B cell (primary cell): Measurements from ENCODE around the gene RGS7. TPM values are rescaled to one million over a fixed set of nuclear protein-coding genes. Genes with fewer than 3 reads are reported as not detected.

Experiments used
- ATAC-seq: fragments of 200-7000 bp; cut with Tn5 transposase; one replicate; pipeline ENCODE4 v1.10.0; 2021; ENCODE audit warnings: low read depth, mild to moderate bottlenecking, moderate number of reproducible peaks, moderate library complexity
- CTCF ChIA-PET: fragments of 350-600 bp; sonication (Branson Sonifier 250); formaldehyde crosslinking; loops from one replicate; lab custom pipeline; 2021; ENCODE audit warnings: antibody characterized with exemption, inconsistent platforms; lab: Charles Lee
- POLR2A ChIA-PET: fragments of 350-600 bp; sonication (Branson Sonifier 250); formaldehyde crosslinking; loops from one replicate; lab custom pipeline; 2021; ENCODE audit warnings: antibody characterized with exemption; lab: Charles Lee
- DNase-seq: peaks from one replicate; pipeline ENCODE4 v3.0.0; 2013
- H2AFZ ChIP-seq: 2 replicates; pipeline ENCODE4 v1.6.1; 2012; ENCODE audit warnings: mild to moderate bottlenecking, low read depth, low read length; ENCODE audit not compliant: insufficient read depth, poor library complexity, severe bottlenecking
- H3K27ac ChIP-seq, 2 donors: 1 replicate in 1 of 2; 2 replicates in 1 of 2; pipeline ENCODE4 v1.5.1; 2012 to 2013; ENCODE audit warnings: low read length in 2 of 2, mild to moderate bottlenecking in 2 of 2, moderate library complexity in 1 of 2
- H3K27me3 ChIP-seq, 4 experiments: fragments of 200-600 bp in 1 of 4; sonication (generic) in 1 of 4; replicated peaks in 1 of 4; 1 replicate in 2 of 4; 2 replicates in 2 of 4; pipeline versions ENCODE4 v1.6.1 to v1.7.0; 2013 to 2016; ENCODE audit warnings: low read length in 3 of 4, mild to moderate bottlenecking in 2 of 4, mixed read lengths in 1 of 4, moderate library complexity in 1 of 4; ENCODE audit not compliant: insufficient read depth in 4 of 4, control insufficient read depth in 3 of 4; ENCODE audit errors: control extremely low read depth in 1 of 4
- H3K36me3 ChIP-seq, 2 experiments: replicated peaks in 1 of 2; 1 replicate in 1 of 2; 2 replicates in 1 of 2; pipeline versions ENCODE4 v1.6.1 to v1.7.1; 2013; ENCODE audit warnings: low read length in 1 of 2; ENCODE audit not compliant: insufficient read depth in 2 of 2, control insufficient read depth in 1 of 2; ENCODE audit errors: control extremely low read depth in 1 of 2, extremely low read depth in 1 of 2
- H3K4me1 ChIP-seq, 2 donors: fragments of 200-600 bp in 1 of 2; sonication (generic) in 1 of 2; 1 replicate in 1 of 2; 2 replicates in 1 of 2; pipeline versions ENCODE4 v1.5.1 to v1.6.1; 2013 to 2017; ENCODE audit warnings: low read length in 2 of 2; ENCODE audit not compliant: control insufficient read depth in 2 of 2, insufficient read depth in 2 of 2
- H3K4me2 ChIP-seq: replicated peaks from 2 replicates; pipeline ENCODE3; 2012; ENCODE audit warnings: mild to moderate bottlenecking, low read depth, low read length; ENCODE audit not compliant: poor library complexity, severe bottlenecking
- H3K4me3 ChIP-seq, 5 experiments: fragments of 200-600 bp in 1 of 5; sonication (generic) in 1 of 5; 1 replicate in 3 of 5; 2 replicates in 2 of 5; pipeline versions ENCODE4 v1.5.1 to v1.7.0; 2011 to 2016; ENCODE audit warnings: low read length in 4 of 5, mild to moderate bottlenecking in 4 of 5, low read depth in 2 of 5, control low read depth in 1 of 5, moderate library complexity in 1 of 5; ENCODE audit not compliant: insufficient read depth in 1 of 5; ENCODE audit errors: control extremely low read depth in 1 of 5, extremely low read depth in 1 of 5
- H3K79me2 ChIP-seq: fragments of 200-600 bp; sonication (generic); one replicate; pipeline ENCODE4 v1.6.0; 2016; ENCODE audit warnings: low read length; ENCODE audit not compliant: control insufficient read depth, insufficient read depth
- H3K9ac ChIP-seq: fragments of 200-600 bp; sonication (generic); 2 replicates; pipeline ENCODE4 v1.6.1; 2017; ENCODE audit warnings: mild to moderate bottlenecking, low read length, moderate library complexity
- H3K9me3 ChIP-seq, 3 donors: one replicate each; pipeline versions ENCODE4 v1.6.1 to v1.7.1; 2013; ENCODE audit warnings: low read length in 2 of 3; ENCODE audit not compliant: control insufficient read depth in 2 of 3, insufficient read depth in 1 of 3; ENCODE audit errors: control extremely low read depth in 1 of 3
- H4K20me1 ChIP-seq: 2 replicates; pipeline ENCODE4 v1.6.0; 2012; ENCODE audit warnings: mild to moderate bottlenecking, low read length; ENCODE audit not compliant: insufficient read depth, control insufficient read depth, poor library complexity, severe bottlenecking
- H3K27ac Mint-ChIP-seq: one replicate; pipeline ENCODE4 v1.8.0; 2021; ENCODE audit warnings: mixed read lengths
- H3K27me3 Mint-ChIP-seq: one replicate; pipeline ENCODE4 v1.8.0; 2021; ENCODE audit warnings: mixed read lengths
- H3K4me1 Mint-ChIP-seq: one replicate; pipeline ENCODE4 v1.8.0; 2021; ENCODE audit warnings: mixed read lengths
- H3K4me3 Mint-ChIP-seq: one replicate; pipeline ENCODE4 v1.8.0; 2021; ENCODE audit warnings: mixed read lengths
- H3K9me3 Mint-ChIP-seq: one replicate; pipeline ENCODE4 v1.8.0; 2022; ENCODE audit warnings: mixed read lengths; ENCODE audit not compliant: insufficient read depth
- EZH2 ChIP-seq: IDR thresholded peaks from 2 replicates; pipeline ENCODE4 v1.6.1; 2012; ENCODE audit warnings: borderline replicate concordance, low read depth, mild to moderate bottlenecking, moderate library complexity, low read length; ENCODE audit not compliant: insufficient read depth, poor library complexity, severe bottlenecking
- WGBS: methylation state at CpG from one replicate; pipeline ENCODE4 v1.1.5; 2013; ENCODE audit warnings: missing lambda C conversion rate; ENCODE audit not compliant: insufficient coverage; 5-methylcytosine and 5-hydroxymethylcytosine counted together
- intact Hi-C: fragments of 100-400 bp; cut with micrococcal nuclease; formaldehyde crosslinking; loops from one replicate; pipeline ENCODE4 v1.10.0; 2022
- polyA plus RNA-seq: library from polyadenylated mRNA; depleted of rRNA; stranded (reverse); fragments of >200 nt; gene quantifications from 2 replicates; pipeline ENCODE4 v1.2.3, GENCODE V29; 2012
- total RNA-seq, 2 donors: library from RNA; stranded (reverse); fragments of 120-200 nt in 1 of 2; gene quantifications; 1 replicate in 1 of 2; 2 replicates in 1 of 2; pipeline versions ENCODE4 v1.2.3 to v1.2.4, GENCODE V29; 2013 to 2022
- TF ChIP-seq, protein P1 (sequence below): fragments of 200-600 bp; IDR thresholded peaks from one replicate; pipeline ENCODE4 v1.8.0; 2022; ENCODE audit warnings: antibody characterized with exemption, mild to moderate bottlenecking

RGS7 gene
- total and polyA plus RNA-seq, 2 donors (not counting 1 experiment from before 2014, with no cell fraction given): 0.15 to 1.8 TPM

- Mint-ChIP-seq H3K4me1 (peaks cover 14% of the 10 kb centered on the region), H3K27ac (no peak overlapping the region), H3K4me3 (peak overlapping the region; percentile 87), H3K9me3 (no peaks in the 10 kb centered on the region), H3K27me3 (peaks cover 53% of the 10 kb centered on the region)
- H3K79me2 ChIP-seq: no peaks in the 10 kb centered on the region
- H2AFZ ChIP-seq: peak overlapping the region; percentile 74
- H3K27me3 ChIP-seq: peaks cover 0 to 17% (median 10%) of the 10 kb centered on the region in 4 experiments
- 6% methylated on average over 12 of the region's 14 CpGs for WGBS
- peak overlapping the region; percentile 65 for H3K9ac ChIP-seq
- CTCF ChIA-PET: no interaction called here
- peaks cover 8 to 12% of the 10 kb centered on the region in 2 donors for H3K4me1 ChIP-seq
- peak overlapping the region in 4 of 5 experiments; percentile 32 to 75 (median 56) for H3K4me3 ChIP-seq
- H4K20me1 ChIP-seq: no peaks in the 10 kb centered on the region
- H3K4me2 ChIP-seq: peak overlapping the region; percentile 80
- intact Hi-C loops: no loop called here
- POLR2A ChIA-PET: no interaction called here
- H3K9me3 ChIP-seq: no peaks in the 10 kb centered on the region
- no peak overlapping the region for H3K27ac ChIP-seq
- no peaks in the 10 kb centered on the region for H3K36me3 ChIP-seq
- DNase-seq (no peak), ATAC-seq (no peak)
- TF ChIP-seq, protein P1, sequence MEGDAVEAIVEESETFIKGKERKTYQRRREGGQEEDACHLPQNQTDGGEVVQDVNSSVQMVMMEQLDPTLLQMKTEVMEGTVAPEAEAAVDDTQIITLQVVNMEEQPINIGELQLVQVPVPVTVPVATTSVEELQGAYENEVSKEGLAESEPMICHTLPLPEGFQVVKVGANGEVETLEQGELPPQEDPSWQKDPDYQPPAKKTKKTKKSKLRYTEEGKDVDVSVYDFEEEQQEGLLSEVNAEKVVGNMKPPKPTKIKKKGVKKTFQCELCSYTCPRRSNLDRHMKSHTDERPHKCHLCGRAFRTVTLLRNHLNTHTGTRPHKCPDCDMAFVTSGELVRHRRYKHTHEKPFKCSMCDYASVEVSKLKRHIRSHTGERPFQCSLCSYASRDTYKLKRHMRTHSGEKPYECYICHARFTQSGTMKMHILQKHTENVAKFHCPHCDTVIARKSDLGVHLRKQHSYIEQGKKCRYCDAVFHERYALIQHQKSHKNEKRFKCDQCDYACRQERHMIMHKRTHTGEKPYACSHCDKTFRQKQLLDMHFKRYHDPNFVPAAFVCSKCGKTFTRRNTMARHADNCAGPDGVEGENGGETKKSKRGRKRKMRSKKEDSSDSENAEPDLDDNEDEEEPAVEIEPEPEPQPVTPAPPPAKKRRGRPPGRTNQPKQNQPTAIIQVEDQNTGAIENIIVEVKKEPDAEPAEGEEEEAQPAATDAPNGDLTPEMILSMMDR: no peak
- no peak for TF ChIP-seq EZH2
Measured at GRCh38 chr1:241356187-241356518, 852 bp downstream of the RGS7 start.

- Mint-ChIP-seq H3K9me3 (no peaks in the 10 kb centered on the region), H3K4me3 (peak overlapping the region; percentile 71), H3K27me3 (peaks cover 49% of the 10 kb centered on the region), H3K4me1 (peaks cover 14% of the 10 kb centered on the region), H3K27ac (no peak overlapping the region)
- Histone ChIP-seq H3K9ac (no peak overlapping the region), H4K20me1 (no peaks in the 10 kb centered on the region), H2AFZ (no peak overlapping the region), H3K79me2 (no peaks in the 10 kb centered on the region), H3K4me2 (peak overlapping the region; percentile 80), H3K4me1 (peaks cover 8 to 12% of the 10 kb centered on the region in 2 donors), H3K27me3 (peaks cover 0 to 17% (median 10%) of the 10 kb centered on the region in 4 experiments), H3K27ac (no peak overlapping the region), H3K4me3 (no peak overlapping the region), H3K36me3 (no peaks in the 10 kb centered on the region), H3K9me3 (no peaks in the 10 kb centered on the region)
- intact Hi-C loops: no loop called here
- ChIA-PET POLR2A (no interaction called here), CTCF (no interaction called here)
- ATAC-seq (no peak), DNase-seq (no peak)
- 86% methylated on average over 3 of the region's 11 CpGs for WGBS
- TF ChIP-seq EZH2: no peak
- TF ChIP-seq, protein P1: no peak
Measured at GRCh38 chr1:241355311-241356010, 1.5 kb downstream of the RGS7 start.
